Measurements from ENCODE around the gene UBE2E2. TPM values are rescaled to one million over a fixed set of nuclear protein-coding genes. Genes with fewer than 3 reads are reported as not detected.

The UBE2E2 gene
- total RNA-seq, 2 donors from 2014 or later = 23.2 to 34.5 TPM

DNA sequence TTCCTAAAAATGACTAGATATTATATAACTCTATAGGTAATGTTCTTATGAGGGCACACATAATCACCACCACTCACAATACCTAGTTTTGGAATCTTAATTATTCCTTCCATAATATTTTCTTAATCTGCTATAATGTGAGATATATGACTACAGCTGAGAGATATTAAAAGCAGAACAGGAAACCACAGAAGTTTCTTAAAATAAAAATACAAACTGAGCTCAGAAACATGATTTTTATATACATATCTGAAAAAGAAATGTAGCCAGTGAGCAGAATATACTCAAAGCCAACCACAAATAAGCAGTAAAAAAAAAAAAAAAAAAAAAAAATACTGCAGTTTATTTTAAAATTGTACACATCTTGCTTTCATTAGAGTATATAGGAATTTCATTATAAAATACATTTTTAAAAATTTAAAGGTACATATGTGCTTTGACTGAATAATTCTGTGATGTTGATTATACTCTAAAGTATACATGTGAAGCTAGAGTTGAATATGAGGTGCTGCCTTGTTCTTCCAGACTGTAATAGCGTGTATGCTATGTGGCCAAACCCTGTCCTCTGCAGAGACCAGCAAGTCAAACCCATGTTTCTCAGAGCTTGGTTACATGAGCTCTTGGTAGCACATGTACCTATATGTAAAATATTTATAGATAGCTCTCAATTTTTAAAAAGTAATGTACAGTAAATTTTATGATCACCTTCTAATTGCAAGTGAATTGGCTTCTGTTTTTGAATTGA lies 175.0 kb downstream of the UBE2E2 start:
- 96% methylated on average over 1 of the region's 1 CpG; no CpG with 5 or more reads in 1 of the 2 experiments for WGBS, 2 experiments (ENCODE audit: insufficient coverage in 1 of 2, insufficient read length in 1 of 2)
- no peak for DNase-seq
- no peaks in the 10 kb centered on the region for H3K4me1 Mint-ChIP-seq
- H3K4me1 ChIP-seq (ENCODE audit: control insufficient read depth, insufficient read depth, low read length) = no peaks in the 10 kb centered on the region
- no peak overlapping the region for H3K4me3 ChIP-seq (ENCODE audit: low read length)
- no peak overlapping the region for H3K4me3 Mint-ChIP-seq
- H3K9ac ChIP-seq (ENCODE audit: extremely low read depth, low read length, poor library complexity, severe bottlenecking) = no peak overlapping the region
- TF ChIP-seq, protein P1, sequence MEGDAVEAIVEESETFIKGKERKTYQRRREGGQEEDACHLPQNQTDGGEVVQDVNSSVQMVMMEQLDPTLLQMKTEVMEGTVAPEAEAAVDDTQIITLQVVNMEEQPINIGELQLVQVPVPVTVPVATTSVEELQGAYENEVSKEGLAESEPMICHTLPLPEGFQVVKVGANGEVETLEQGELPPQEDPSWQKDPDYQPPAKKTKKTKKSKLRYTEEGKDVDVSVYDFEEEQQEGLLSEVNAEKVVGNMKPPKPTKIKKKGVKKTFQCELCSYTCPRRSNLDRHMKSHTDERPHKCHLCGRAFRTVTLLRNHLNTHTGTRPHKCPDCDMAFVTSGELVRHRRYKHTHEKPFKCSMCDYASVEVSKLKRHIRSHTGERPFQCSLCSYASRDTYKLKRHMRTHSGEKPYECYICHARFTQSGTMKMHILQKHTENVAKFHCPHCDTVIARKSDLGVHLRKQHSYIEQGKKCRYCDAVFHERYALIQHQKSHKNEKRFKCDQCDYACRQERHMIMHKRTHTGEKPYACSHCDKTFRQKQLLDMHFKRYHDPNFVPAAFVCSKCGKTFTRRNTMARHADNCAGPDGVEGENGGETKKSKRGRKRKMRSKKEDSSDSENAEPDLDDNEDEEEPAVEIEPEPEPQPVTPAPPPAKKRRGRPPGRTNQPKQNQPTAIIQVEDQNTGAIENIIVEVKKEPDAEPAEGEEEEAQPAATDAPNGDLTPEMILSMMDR (conservative IDR thresholded peaks at IDR 0.05) = no peak
- no peaks in the 10 kb centered on the region for H3K27me3 ChIP-seq (ENCODE audit: control insufficient read depth, insufficient read depth, low read length, poor library complexity, severe bottlenecking)
- no peak overlapping the region for H3K27ac ChIP-seq (ENCODE audit: low read depth, low read length)
- no peaks in the 10 kb centered on the region for H3K36me3 Mint-ChIP-seq (ENCODE audit: low read depth)
- no peaks in the 10 kb centered on the region for H3K36me3 ChIP-seq (ENCODE audit: control insufficient read depth, insufficient read depth, low read length)
- H3K27me3 Mint-ChIP-seq (ENCODE audit: insufficient read depth) = no peaks in the 10 kb centered on the region
- H3K9me3 Mint-ChIP-seq = no peaks in the 10 kb centered on the region
- H3K9me3 ChIP-seq (ENCODE audit: control insufficient read depth, low read length) = no peaks in the 10 kb centered on the region
- no peak overlapping the region for H3K27ac Mint-ChIP-seq

DNA sequence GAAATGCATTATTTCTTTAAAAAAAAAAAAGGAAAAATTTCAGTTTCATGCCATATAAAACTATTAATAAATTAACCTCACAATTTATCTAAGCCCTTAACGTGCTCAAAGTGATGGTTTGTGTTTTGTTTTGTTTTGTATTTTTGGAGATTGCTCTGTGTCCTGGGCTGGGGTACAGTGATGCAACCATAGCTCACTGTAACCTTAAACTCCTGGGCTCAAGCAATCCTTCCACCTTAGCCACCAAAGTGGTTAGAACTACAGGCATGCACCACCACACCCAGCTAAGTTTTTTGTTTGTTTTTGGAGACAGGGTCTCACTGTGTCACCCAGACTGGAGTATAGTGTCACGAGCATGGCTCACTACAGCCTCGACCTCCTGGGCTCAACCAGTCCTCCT lies 180.7 kb downstream of the UBE2E2 start:
- no peaks in the 10 kb centered on the region for H3K9me3 ChIP-seq (ENCODE audit: control insufficient read depth, low read length)
- TF ChIP-seq, protein P1 (conservative IDR thresholded peaks at IDR 0.05) = no peak
- no peaks in the 10 kb centered on the region for H3K27me3 Mint-ChIP-seq (ENCODE audit: insufficient read depth)
- no peak for DNase-seq
- no peak overlapping the region for H3K27ac ChIP-seq (ENCODE audit: low read depth, low read length)
- no peaks in the 10 kb centered on the region for H3K4me1 ChIP-seq (ENCODE audit: control insufficient read depth, insufficient read depth, low read length)
- no peaks in the 10 kb centered on the region for H3K9me3 Mint-ChIP-seq
- no peaks in the 10 kb centered on the region for H3K36me3 Mint-ChIP-seq (ENCODE audit: low read depth)
- H3K4me3 Mint-ChIP-seq = no peak overlapping the region
- H3K4me3 ChIP-seq (ENCODE audit: low read length) = no peak overlapping the region
- no peaks in the 10 kb centered on the region for H3K36me3 ChIP-seq (ENCODE audit: control insufficient read depth, insufficient read depth, low read length)
- H3K27me3 ChIP-seq (ENCODE audit: control insufficient read depth, insufficient read depth, low read length, poor library complexity, severe bottlenecking) = no peaks in the 10 kb centered on the region
- 90 to 100% methylated on average over 2 of the region's 3 CpGs for WGBS, 2 experiments (ENCODE audit: insufficient coverage in 1 of 2, insufficient read length in 1 of 2)
- no peak overlapping the region for H3K27ac Mint-ChIP-seq
- peaks cover 8% of the 10 kb centered on the region for H3K4me1 Mint-ChIP-seq
- no peak overlapping the region for H3K9ac ChIP-seq (ENCODE audit: extremely low read depth, low read length, poor library complexity, severe bottlenecking)

DNA sequence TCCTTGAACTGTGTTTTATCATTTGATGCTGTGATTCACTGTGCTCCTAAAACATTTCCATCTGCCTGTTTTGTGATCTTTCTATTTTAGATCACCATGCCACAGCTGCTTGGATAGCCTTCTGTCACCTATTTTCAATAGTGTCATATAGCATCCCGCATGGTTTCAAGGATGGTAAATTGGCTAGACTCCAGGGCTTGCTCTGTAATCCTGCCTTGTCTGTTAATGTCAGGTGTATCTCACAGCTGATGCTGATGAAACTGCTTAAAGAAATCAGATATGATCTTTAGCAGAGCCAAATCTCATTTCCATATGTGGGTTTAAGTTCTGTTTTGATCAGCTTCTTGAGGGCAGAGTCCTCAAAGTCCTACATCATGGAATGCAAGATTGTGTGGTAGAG lies 182.2 kb downstream of the UBE2E2 start:
- no peaks in the 10 kb centered on the region for H3K36me3 Mint-ChIP-seq (ENCODE audit: low read depth)
- H3K4me1 Mint-ChIP-seq = peaks cover 8% of the 10 kb centered on the region
- no peak overlapping the region for H3K27ac Mint-ChIP-seq
- no peaks in the 10 kb centered on the region for H3K4me1 ChIP-seq (ENCODE audit: control insufficient read depth, insufficient read depth, low read length)
- H3K9me3 ChIP-seq (ENCODE audit: control insufficient read depth, low read length) = no peaks in the 10 kb centered on the region
- TF ChIP-seq, protein P1 (conservative IDR thresholded peaks at IDR 0.05) = no peak
- no peak for DNase-seq
- 83 to 90% methylated on average over 1 of the region's 1 CpG for WGBS, 2 experiments (ENCODE audit: insufficient coverage in 1 of 2, insufficient read length in 1 of 2)
- no peaks in the 10 kb centered on the region for H3K36me3 ChIP-seq (ENCODE audit: control insufficient read depth, insufficient read depth, low read length)
- H3K27me3 Mint-ChIP-seq (ENCODE audit: insufficient read depth) = no peaks in the 10 kb centered on the region
- peaks cover 3% of the 10 kb centered on the region for H3K9me3 Mint-ChIP-seq
- H3K4me3 Mint-ChIP-seq = no peak overlapping the region
- no peak overlapping the region for H3K9ac ChIP-seq (ENCODE audit: extremely low read depth, low read length, poor library complexity, severe bottlenecking)
- H3K27ac ChIP-seq (ENCODE audit: low read depth, low read length) = no peak overlapping the region
- no peak overlapping the region for H3K4me3 ChIP-seq (ENCODE audit: low read length)
- no peaks in the 10 kb centered on the region for H3K27me3 ChIP-seq (ENCODE audit: control insufficient read depth, insufficient read depth, low read length, poor library complexity, severe bottlenecking)
